ENCODE results near the gene INTS1. TPM values are rescaled to one million over a fixed set of nuclear protein-coding genes. Genes with fewer than 3 reads are reported as not detected.

The INTS1 gene, protein sequence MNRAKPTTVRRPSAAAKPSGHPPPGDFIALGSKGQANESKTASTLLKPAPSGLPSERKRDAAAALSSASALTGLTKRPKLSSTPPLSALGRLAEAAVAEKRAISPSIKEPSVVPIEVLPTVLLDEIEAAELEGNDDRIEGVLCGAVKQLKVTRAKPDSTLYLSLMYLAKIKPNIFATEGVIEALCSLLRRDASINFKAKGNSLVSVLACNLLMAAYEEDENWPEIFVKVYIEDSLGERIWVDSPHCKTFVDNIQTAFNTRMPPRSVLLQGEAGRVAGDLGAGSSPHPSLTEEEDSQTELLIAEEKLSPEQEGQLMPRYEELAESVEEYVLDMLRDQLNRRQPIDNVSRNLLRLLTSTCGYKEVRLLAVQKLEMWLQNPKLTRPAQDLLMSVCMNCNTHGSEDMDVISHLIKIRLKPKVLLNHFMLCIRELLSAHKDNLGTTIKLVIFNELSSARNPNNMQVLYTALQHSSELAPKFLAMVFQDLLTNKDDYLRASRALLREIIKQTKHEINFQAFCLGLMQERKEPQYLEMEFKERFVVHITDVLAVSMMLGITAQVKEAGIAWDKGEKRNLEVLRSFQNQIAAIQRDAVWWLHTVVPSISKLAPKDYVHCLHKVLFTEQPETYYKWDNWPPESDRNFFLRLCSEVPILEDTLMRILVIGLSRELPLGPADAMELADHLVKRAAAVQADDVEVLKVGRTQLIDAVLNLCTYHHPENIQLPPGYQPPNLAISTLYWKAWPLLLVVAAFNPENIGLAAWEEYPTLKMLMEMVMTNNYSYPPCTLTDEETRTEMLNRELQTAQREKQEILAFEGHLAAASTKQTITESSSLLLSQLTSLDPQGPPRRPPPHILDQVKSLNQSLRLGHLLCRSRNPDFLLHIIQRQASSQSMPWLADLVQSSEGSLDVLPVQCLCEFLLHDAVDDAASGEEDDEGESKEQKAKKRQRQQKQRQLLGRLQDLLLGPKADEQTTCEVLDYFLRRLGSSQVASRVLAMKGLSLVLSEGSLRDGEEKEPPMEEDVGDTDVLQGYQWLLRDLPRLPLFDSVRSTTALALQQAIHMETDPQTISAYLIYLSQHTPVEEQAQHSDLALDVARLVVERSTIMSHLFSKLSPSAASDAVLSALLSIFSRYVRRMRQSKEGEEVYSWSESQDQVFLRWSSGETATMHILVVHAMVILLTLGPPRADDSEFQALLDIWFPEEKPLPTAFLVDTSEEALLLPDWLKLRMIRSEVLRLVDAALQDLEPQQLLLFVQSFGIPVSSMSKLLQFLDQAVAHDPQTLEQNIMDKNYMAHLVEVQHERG (N-terminal part only)
- 128 and 142 TPM in 2 replicates for total RNA-seq
- 23.3 TPM for total RNA-seq (2013)
- polyA plus RNA-seq: 160 and 179 TPM in 2 replicates
- 55.4 and 110 TPM in 2 replicates for polyA minus RNA-seq

DNA sequence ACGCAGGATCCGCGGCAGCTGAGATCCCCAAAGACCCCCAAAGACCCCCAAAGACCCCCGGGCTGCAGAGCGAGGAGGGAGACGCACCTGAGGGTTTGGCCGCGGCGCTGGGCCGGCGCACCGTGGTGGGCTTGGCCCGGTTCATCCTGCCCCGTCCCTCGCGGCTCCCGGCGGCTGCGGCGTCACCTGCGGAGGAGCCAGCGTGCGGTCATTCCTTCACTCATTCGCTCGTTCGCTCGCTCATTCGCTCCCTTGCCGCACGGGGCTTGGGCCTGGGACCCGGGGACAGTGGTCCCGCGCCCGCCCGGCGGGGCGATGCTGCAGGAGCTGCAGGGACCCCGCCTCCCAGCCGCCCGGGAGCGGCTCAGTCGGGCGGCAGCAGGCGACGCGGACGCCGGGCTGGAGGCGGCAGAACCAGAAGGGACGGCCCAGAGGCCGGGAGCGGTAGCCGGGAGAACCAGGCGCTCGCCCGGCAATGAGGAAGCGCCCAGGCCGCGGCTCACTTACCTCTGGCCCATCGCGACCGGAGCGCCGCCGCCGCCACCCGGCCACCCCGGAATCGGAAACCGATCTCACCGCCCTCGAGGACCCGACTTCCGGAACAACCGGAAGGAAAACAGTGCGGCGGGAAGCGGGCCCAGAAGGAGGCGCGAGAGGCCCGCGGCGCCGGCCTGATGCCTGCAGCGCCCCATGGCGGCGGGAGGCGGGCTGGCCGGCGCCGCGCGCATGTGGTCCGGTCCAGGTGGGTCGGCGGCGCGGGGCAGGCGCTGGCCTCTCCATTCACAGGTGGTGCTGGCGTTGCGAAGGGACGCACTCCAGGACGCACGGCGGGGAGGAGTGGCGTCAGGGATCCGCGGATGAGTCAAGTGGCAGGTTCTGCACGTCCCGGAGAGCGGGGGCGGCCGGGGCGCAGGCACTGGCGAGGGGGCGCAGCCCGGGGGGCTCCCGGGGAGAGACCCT, at the start of gene INTS1:
TSS of gene INTS1 (minus strand) at position 574 of the 960 bp plus-strand sequence. CDS start at position 145, 429 bp downstream.
- Mint-ChIP-seq H3K4me1 (peaks cover 47% of the 10 kb centered on the region), H3K27me3 (no peaks in the 10 kb centered on the region), H3K4me3 (peak within 1 kb of the TSS; percentile 89), H3K27ac (peak within 1 kb of the TSS; percentile 88), H3K9me3 (ENCODE audit: insufficient read depth) (no peaks in the 10 kb centered on the region)
- Histone ChIP-seq H3K4me3 (ENCODE audit: control extremely low read depth in 1 of 5, extremely low read depth in 1 of 5, insufficient read depth in 1 of 5, low read depth in 2 of 5, low read length in 4 of 5) (peak within 1 kb of the TSS; percentile 55 to 93 (median 77)), H3K27me3 (replicated peaks in 1 of 4; ENCODE audit: control extremely low read depth in 1 of 4, control insufficient read depth in 3 of 4, insufficient read depth in 4 of 4, low read length in 3 of 4) (no peaks in the 10 kb centered on the region), H3K4me1 (ENCODE audit: control insufficient read depth in 2 of 2, insufficient read depth in 2 of 2, low read length in 2 of 2) (peaks cover 28 to 47% of the 10 kb centered on the region in 2 donors), H3K4me2 (replicated peaks; ENCODE audit: low read depth, low read length, poor library complexity, severe bottlenecking) (peak within 1 kb of the TSS; percentile 93), H3K36me3 (replicated peaks in 1 of 2; ENCODE audit: control extremely low read depth in 1 of 2, control insufficient read depth in 1 of 2, extremely low read depth in 1 of 2, insufficient read depth in 2 of 2, low read length in 1 of 2) (peaks cover 0 to 26% of the 10 kb centered on the region in 2 experiments), H3K9ac (ENCODE audit: low read length) (peak within 1 kb of the TSS; percentile 78), H4K20me1 (ENCODE audit: control insufficient read depth, insufficient read depth, low read length, poor library complexity, severe bottlenecking) (peaks cover 48% of the 10 kb centered on the region), H3K9me3 (ENCODE audit: control extremely low read depth in 1 of 3, control insufficient read depth in 2 of 3, insufficient read depth in 1 of 3, low read length in 2 of 3) (no peaks in the 10 kb centered on the region), H3K79me2 (ENCODE audit: control insufficient read depth, insufficient read depth, low read length) (peaks cover 37% of the 10 kb centered on the region), H3K27ac (ENCODE audit: low read length in 2 of 2) (peak within 1 kb of the TSS in 1 of 2 donors; percentile 69), H2AFZ (ENCODE audit: insufficient read depth, low read depth, low read length, poor library complexity, severe bottlenecking) (peak within 1 kb of the TSS; percentile 76)
- ChIA-PET POLR2A (interaction anchor here (0.9 kb wide), 1 partner anchor 26 kb away, joined by 5 read pairs; no protein-coding TSS in a partner anchor), CTCF (interaction anchor here (0.7 to 1.3 kb wide), 4 partner anchors 10 to 586 kb away, joined by 3 to 5 read pairs (median 4); partner anchors contain the start of gene TMEM184A)
- intact Hi-C loops (cut with micrococcal nuclease): loop anchor here (1.0 to 2.0 kb wide), 5 partner anchors 9 to 65 kb away; partner anchors contain the start of genes MAFK, MICALL2 and TMEM184A
- peak; percentile 90 for ATAC-seq (ENCODE audit: low read depth)
- under 1% methylated on average over 108 of the region's 118 CpGs for WGBS (ENCODE audit: insufficient coverage)
- peak; percentile 93 for DNase-seq
- TF ChIP-seq, protein P1, sequence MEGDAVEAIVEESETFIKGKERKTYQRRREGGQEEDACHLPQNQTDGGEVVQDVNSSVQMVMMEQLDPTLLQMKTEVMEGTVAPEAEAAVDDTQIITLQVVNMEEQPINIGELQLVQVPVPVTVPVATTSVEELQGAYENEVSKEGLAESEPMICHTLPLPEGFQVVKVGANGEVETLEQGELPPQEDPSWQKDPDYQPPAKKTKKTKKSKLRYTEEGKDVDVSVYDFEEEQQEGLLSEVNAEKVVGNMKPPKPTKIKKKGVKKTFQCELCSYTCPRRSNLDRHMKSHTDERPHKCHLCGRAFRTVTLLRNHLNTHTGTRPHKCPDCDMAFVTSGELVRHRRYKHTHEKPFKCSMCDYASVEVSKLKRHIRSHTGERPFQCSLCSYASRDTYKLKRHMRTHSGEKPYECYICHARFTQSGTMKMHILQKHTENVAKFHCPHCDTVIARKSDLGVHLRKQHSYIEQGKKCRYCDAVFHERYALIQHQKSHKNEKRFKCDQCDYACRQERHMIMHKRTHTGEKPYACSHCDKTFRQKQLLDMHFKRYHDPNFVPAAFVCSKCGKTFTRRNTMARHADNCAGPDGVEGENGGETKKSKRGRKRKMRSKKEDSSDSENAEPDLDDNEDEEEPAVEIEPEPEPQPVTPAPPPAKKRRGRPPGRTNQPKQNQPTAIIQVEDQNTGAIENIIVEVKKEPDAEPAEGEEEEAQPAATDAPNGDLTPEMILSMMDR (IDR thresholded peaks at IDR 0.05): peak; percentile 88
- no peak for TF ChIP-seq EZH2 (IDR thresholded peaks at IDR 0.05; ENCODE audit: borderline replicate concordance, insufficient read depth, low read depth, low read length, poor library complexity, severe bottlenecking)

Data from B cell (primary cell).